HG02588 (cell line): ENCODE measurements around the gene BLCAP.

Source experiments
- ATAC-seq: cut with Tn5 transposase; IDR thresholded peaks from one replicate; pipeline ENCODE4 v1.9.1; 2021; ENCODE audit warnings: mild to moderate bottlenecking, moderate library complexity; ENCODE audit not compliant: unreplicated experiment

The BLCAP gene

GRCh38 chr20:37518059-37518458 is 9.6 kb downstream of the BLCAP start:
- ATAC-seq: no peak

DNA sequence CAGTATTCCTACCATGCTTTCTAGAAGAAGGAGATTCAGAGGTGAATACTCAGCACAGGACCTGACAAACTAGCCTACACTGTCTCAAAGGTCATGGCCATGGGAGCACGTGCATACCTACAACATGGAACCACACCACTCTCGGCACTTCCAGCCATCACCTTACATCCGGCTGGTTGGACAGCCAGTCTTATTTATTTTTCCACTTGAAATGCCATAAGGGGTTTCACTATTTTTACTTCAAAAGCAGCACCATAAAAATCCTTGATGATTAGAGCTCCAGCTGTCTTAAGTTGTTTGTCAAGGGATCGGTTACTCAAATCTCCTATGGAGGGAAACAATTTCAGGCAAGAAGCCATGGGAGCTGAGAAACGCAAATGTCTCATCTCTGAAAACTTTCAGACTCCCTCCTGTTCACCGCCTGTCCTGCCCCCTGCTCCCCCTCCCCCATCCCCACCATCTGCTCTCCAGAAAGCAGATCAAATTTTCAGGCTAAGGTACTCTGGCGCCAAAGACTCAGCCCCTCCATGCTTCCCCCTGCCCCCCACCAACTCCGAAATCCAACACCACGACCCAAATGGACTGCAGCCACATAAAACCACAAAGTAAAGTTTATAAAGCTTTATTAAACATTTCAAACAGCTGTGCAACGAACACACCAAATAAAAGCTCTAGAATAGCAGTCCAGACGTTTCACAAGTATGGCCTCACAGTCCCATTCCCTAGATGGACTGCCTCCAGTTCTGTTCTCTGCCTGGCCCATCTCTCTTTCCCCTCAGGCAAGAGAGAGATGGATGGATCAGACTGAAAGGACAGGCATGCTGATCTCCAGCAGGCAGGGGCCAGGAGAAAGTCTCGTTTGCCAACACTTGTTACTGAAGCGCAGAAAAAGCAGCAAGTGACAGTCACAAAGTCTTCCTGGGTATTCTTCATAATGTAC is 10.6 kb downstream of the BLCAP start:
- ATAC-seq: no peak

DNA sequence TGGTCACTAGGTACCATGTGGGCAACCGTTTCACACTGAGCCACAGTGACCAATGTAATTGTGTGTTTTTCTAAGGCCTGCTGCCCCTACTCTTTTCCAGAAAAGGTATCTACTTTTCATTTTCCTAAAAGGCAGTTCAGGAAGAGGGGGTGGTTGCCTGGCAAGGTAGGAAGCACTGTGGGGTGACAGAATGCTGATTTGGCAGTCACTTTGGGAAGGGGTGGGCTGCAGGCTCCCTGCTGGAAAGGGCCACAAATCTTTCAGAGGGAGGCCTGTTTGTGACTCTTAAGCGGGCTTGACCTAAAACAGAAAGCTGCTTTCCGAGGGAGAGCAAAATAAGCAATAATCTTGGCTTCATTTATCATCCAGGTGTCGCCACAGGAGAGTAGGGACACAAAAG is 11.8 kb downstream of the BLCAP start:
- no peak for ATAC-seq

DNA sequence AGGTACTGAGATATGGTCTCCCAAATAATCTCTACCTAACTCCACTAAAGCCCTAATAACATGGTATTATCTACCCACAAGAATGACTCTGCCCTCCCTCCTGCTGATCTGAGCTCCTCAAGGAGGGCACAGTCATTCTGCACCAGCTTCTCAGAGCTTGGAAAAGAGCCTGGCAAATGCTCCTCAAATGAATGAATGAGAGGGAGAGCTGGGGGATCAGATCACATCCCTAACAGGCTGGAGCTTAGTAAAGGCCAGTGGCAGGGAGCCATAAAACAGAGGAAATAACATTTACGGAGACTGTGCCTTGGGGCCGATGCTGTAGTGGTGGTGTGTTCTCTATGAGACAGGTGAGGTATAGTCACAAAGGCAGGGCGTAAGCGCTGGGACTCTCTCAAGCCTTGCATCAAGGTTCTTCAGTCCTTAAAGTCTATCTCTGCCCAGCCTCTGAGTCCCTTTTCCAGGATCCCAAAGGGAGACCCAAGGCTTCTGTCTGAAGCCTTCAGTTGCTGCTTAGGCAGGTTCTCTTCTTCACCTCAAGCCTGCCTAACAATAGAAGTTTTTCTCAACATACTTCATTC is 13.8 kb downstream of the BLCAP start:
- ATAC-seq: no peak

GRCh38 chr20:37511610-37512275 is 15.9 kb downstream of the BLCAP start:
- ATAC-seq: no peak

DNA sequence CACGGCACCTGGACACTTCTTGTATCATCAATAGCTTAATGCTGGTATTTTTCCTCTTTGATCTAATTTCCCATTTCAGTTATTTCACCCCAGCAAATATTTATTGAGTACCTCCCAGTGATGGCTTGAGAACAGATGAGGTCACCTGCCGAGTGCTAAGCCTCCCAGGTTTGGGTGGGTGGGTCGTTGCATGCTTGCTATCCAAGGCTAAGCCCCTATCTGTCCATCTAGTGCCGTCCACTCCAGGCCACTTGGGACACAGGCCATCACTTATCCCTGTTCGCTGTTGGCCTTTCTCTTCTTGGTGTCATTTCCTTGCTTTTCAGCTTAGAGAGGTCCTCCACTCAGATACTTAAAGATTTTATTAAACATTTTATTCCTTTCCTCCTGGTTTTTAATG is 17.4 kb downstream of the BLCAP start:
- no peak for ATAC-seq

- ATAC-seq: no peak
Observed at GRCh38 chr20:37506152-37506725, 21.4 kb downstream of the BLCAP start.

DNA sequence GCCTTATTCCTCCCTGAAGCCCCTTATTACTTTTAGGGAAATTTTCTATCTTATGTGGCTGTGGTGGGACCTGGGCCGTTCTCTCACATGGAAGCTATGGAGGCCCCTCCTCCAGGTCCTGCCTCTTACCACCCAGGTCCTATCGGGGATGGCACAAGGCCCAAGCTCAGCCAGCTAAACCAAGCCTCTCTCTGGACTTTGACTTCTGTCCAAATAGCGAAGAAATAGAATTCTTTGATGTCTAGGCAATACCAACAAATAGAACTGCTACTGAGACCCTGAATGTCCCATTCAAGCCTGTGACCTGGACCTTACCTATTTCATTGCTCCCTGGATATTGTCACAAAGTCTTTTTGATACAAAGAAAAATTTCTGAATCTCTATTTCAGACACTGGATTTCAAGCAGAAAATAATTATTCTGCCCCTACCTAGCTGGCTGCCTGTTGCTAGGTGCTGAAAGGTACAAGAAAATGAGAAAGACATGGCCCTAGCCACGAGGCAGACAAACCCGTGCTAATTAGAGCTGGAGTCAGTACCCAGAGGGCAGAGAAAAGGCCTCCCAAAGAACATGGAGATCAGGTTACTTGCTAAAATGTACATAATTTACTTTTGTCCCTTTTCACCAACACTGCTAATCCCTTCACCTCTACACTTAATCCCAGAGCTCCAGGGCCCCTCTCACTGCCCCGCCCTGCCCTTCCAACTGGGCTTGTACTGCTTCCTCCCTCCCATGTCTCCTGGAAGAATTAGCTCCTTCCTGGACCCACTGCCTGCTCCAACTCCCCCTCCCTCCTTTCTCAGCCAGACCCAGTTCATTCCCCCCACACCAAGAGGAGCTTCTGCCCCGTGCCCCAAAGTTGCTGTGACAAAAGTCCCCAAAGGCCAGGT is 22.2 kb downstream of the BLCAP start:
- no peak for ATAC-seq

GRCh38 chr20:37504404-37505096 is 23.1 kb downstream of the BLCAP start:
- no peak for ATAC-seq

- no peak for ATAC-seq
Observed at GRCh38 chr20:37503256-37503927, 24.3 kb downstream of the BLCAP start.

- ATAC-seq: no peak
Observed at GRCh38 chr20:37502654-37503053, 25.0 kb downstream of the BLCAP start.

DNA sequence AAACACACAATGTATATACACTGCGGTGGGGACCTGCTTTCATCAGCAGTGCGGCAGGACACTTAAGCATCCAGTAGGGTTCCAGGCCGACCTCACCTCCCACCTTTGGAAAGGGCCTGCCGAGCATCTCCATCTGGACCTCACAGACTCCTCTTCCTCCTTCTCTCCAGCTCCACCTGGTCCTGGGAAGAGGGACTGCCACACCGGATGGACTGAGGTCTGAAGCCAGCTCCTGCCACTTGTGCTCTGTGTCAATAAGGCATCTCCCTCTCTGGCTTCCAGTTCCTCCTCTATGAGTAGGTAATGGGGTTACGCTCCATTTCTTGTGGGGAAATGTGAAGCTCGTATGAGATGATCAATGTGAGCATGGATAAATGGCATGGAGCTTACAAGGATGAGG is 25.7 kb downstream of the BLCAP start:
- no peak for ATAC-seq

DNA sequence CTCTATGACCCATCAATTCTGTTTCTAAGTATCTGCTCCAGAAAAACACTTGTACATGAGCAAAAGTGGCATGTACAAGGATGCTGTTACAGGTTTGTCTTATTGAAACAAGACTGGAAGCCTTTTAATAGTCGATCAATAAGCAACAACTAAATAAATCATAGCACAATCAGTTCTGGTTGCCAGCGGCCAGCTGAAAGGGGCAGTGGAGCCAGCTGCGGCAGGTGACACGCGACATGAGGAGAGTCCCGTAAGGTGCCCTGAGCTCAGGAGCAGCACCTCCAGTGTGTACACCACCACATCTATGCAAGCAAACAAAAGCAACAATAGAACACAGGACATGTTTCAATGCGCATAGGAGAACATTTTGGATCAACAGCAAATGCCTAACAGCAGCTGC is 27.4 kb downstream of the BLCAP start:
- no peak for ATAC-seq

- no peak for ATAC-seq
Observed at GRCh38 chr20:37498066-37498665, 29.5 kb downstream of the BLCAP start.

DNA sequence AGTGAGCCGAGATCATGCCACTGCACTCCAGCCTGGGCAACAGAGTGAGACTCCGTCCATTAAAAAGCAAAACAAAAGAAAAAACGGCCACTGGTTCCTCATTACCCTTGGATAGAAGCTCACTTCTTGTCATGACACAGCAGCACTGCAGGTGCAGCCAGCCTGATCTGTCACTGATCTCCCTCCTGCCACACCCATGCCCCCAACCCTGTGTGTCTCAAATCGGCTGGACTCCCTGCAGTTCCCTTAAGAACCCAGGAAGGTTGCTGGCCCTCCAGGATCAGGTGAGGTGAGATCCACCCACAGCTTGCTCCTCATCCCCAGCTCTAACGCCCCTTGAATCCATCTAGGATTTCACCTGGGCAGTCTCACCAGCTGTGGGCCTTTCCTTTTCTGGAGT is 32.9 kb downstream of the BLCAP start:
- ATAC-seq: no peak

DNA sequence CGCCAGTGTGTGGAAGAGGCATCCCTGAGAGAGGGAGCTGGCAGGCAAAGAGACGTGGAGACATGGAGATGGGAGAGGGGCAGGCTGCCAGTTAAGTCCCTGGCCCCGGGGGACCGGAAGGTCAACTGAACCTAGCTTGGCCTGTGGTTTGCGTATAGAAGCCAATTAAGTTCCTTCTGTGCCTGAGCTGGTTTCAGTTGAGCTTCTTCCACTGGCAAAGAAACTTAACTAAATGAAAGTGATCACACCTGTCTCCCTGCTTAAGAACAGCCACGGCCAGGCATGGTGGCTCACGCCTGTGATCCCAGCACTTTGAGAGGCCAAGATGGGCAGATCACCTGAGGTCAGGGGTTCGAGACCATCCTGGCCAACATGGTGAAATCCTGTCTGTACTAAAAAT is 33.4 kb downstream of the BLCAP start:
- ATAC-seq: no peak

DNA sequence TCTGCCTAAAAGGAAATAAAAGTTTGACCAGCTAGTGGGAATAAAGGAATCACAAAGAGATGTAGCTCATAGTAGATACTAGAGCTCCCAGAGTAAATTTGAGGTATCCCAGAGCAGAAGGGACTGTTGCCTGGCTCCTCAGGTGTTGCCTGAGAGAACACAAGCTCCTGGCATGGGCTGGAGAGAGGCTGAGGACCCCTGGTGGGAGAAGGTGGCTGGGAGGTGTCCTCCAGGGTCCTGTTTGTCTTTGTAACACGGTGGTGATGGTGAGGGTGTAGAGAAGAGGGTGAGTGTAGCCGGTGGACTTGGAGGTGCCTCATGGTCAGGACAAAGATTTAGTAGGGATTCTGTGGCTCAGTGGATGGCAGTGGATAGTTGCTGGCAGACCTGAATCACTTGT is 34.7 kb downstream of the BLCAP start:
- no peak for ATAC-seq

DNA sequence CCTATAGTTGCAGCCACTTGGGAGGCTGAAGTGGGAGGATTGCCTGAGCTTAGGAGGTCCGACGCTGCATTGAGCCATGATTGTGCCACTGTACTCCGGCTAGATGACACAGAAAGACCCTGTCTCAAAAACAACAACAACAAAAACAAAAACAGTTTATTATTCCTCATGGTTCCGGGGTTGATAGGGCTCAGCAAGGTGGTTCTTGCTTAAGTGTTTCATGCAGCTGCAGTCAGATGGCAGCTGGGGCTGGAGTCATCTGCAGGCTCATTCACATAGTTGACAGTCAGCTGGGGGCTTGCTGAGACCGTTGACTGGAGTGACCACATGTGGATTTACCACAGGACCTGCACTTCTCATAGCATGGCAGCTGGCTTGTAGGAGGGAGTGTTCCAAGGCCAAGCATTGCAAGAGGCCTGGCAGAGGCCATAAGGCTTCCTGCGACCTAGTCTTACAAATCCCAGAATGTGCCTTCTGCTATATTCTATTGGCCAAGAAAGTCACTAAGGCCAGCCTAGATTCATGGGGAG is 35.5 kb downstream of the BLCAP start:
- ATAC-seq: no peak
